Posterior vena cava (tissue), 2 donors: ENCODE measurements around the gene TCERG1L. TPM values are rescaled to one million over a fixed set of nuclear protein-coding genes. Genes with fewer than 3 reads are reported as not detected.

ENCODE experiments used
- DNase-seq: peaks from one replicate; pipeline ENCODE4 v3.0.0-alpha.2; 2020; ENCODE audit warnings: low spot score
- intact Hi-C, 2 donors: fragments of 100-400 bp; cut with DNase I; formaldehyde crosslinking; loops; one replicate each; pipeline versions ENCODE4 v1.14.1 to v1.14.2; 2022 to 2023
- total RNA-seq, 2 donors: library from RNA; stranded (reverse); fragmentation: NEBNext Ultra II Directional; extraction: Animal tissue kit (Norgen Biotek cat#: 25700); gene quantifications; one replicate each; pipeline ENCODE4 v1.2.1, GENCODE V29; 2021
- donor health status: DM: yes; HTN: yes; CAD: no.
- donor health status: DM: yes; HTN: yes; CAD: no.

The TCERG1L gene
- total RNA-seq, 2 donors from 2014 or later: not detected

DNA sequence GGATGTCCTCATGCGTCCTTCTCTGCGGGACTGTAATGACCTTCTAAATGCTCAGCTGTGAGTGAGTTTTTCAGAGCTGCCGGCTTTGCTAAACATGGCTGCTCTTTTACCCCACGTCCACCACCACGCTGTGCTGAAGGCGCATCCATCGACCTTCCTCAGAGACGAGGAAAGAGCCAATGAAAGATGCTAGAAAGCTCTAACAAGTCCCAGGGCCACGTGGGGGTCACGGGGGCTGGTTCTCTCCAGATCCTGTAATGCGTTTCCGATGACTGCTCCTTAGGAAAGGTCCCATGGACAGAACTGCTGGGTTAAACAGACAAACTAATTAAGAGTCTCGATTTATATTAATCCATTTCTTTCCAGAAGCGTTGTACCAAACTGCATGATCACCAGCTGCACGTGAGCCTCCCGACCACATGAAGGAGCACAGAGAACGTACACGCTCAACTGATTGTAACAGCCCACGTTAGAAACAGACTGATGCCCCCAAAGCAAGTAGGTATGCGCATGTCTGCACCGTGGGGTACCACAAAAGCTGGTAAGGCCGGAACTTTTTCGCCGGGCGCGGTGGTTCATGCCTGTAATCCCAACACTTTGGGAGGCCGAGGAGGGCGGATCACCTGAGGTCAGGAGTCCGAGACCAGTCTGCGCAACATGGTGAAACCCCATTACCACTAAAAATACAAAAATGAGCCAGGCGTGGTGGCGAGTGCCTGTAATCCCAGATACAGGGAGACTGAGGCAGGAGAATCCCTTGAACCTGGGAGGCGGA lies 109.6 kb downstream of the TCERG1L start:
- intact Hi-C loops: no loop called here
- DNase-seq: peak; percentile 44

DNA sequence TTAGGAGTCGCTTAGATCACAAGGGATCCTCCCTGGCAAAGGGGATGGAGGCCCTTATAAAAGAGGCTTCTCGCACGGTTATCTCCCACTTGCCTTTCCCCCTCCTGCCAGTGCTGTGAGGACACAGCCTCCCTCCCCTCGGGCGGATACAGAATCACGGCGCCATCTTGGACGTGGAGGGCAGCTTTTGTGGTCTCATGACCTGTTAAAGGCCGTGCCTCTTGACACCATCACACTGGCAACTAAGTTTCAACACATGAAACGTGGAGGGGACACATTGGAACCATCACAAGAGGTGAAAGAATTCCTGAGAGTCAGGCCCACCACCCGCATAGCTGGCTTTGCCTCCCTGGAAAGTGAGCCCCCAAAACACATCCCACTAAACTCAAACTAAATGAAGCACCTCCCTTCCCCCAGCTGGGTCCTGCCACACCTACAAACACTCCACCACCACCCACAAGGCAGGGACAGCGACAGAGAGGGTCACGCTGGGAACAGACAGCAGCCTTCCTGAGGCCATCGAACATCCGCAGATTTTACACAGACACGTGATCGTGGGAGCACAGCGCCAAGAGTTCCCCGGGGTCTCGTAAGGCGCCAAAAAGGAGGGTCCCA lies 110.6 kb downstream of the TCERG1L start:
- intact Hi-C loops: no loop called here
- peak; percentile 51 for DNase-seq

DNA sequence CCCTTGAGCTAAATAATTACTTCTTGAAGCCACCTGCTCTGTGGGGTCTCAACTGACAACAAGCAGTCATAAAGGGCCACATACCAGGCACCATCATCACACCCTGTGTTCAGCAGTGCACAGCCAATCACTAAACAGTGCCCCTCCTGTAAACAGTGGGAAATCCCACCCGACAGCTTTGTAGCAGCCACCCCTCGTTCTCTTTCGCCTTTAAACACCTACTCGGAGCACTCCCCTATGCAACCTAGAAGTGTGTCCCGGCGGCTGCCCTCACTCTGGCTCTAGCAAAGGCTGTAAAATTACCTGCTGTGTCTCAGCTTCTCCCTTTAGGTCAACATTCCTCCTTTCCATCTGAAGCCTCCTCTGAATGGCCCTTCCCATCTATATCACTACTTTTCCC lies 111.9 kb downstream of the TCERG1L start:
- intact Hi-C loops: no loop called here
- DNase-seq: peak; percentile 9

DNA sequence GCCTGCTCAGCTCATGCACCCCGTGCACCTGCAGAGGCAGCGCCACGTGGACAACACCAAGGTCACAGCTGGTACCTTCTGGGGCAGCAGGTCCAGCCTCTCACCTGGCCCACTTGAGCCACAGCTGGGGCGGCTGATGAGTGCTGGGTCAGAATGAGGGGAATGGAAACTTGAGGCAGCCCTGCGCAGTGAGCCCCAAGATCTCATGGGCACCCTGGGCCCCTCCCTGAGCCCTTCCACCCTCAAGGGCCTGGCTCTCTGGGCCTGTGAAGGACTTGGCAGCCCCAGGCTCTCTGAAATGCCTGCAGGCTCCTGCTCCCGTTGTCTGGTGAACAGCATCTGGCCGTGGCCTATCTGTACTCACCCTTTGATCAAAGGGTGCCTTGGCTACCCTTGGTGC lies 112.7 kb downstream of the TCERG1L start:
- DNase-seq: peak; percentile 68
- intact Hi-C loops: no loop called here

DNA sequence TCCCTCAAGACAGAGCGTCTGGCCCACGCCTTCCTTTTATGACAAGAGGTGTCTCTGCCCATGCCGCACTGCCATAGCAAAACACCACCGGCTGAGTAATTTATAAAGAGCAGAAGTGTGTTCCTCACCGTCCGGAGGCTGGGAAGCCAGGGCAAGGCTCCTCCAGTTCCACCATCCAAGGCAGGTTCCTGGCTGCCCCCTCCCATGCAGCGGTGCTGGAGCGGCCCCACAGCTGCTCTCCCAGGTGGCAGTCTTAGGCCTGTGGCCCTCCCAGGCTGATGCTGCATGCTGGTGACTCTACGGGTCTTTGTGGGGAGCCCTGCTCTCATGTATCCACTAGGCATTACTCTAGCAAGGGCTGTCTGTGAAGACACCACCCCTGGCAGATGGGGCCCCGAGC lies 113.1 kb downstream of the TCERG1L start:
- intact Hi-C loops: no loop called here
- DNase-seq: peak; percentile 45

DNA sequence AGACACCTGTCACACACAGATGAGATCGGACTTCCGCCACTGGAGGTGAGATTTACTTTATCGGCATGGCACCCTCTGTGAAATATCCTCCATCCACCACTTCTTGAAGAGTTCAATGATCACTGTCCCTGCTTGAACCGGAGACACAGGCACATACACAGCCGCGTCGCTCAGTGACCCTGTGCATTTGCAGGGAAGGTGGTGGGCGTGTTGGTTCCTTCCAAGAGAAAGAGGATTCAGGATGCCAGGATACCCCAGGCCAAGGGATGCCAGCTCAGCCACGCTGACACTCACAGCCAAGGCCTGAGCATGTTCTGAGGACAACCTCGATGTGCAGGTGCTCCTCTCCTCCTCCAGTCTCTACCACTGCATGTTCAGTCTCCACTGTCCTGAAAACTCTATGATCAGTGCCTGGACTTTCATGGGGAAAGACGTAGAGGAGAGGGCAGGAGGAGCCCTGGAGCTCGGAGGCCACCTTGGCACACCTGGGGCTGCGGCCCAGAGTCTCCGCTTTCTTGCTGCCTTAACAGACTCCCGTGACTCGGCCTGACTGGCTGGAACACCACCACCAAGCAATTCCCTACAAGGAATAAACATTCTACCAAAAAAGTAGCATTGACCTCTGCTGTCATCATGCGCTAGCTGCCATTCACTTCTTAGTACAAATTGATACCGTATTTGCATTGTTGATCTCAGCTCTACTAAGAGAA lies 115.2 kb downstream of the TCERG1L start:
- intact Hi-C loops: no loop called here

DNA sequence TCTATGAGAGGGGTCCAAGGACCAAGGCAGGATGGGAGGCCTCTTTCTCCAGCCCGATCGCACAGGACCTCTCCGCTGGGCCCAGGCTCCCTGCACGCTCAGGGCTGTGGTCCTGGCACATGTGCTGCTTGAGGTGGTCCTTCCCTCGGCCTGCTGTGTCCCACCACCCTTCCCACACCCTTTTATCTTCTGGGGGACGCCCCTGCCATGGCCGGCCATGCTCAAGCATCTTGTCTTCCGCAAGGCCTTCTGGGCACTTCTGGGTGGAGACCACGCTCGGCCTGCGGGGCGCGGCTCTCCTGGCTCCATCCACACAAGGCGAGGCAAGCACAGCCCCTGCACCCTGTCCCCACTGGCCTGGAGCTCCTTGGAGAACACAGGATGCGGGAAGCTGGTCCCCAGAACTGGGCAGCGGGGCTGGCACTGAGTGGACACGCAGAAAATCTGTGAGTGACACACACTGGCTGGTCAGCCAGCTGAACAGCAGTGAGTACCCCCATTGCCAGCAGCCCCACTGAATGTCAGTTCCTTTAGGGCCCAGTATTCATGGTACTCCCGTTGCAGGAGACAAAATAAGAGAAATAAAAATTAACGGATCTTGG lies 115.9 kb downstream of the TCERG1L start:
- peak; percentile 67 for DNase-seq
- intact Hi-C loops: no loop called here

More for the DNA sequence above, 115.2 kb downstream of the TCERG1L start:
- no peak for DNase-seq

DNA sequence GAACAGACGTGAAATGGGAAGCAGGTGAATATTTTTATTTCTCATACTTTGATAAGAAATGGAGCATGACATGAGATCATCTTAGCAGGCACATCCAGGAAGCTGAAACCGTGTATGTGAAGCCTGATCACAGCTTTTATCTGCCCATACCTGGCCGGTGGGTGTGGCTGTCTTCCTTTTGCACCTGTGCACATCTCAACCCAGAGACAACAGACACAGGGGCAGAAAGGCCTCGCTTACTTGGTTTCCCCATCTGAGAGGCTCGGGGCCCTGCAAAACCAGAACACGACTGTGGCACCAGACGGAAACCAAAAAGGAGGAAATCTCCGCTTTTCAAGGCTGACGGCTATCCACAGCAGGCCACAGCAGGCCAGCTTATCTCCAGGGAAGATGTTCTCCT lies 116.4 kb downstream of the TCERG1L start:
- DNase-seq: no peak
- intact Hi-C loops: no loop called here

DNA sequence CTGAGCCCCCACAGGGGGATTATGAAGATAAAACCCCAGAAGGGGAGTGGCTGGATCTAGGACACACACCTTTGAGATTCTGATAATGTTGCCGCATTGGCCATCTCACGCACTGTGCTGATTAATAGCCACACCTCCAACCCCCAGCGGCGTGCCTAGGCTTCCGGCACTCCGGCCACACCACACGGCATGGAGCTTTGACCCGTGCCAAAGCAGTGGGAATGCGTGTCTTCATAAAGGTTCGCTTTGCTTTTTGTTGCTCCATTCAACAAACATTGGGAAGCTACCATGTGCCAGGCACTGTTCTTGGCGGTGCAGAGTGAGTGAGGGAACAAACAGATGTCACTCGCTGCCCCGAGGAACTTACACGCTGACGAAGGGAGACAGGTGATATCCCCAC lies 117.6 kb downstream of the TCERG1L start:
- peak; percentile 46 for DNase-seq
- intact Hi-C loops: no loop called here

DNA sequence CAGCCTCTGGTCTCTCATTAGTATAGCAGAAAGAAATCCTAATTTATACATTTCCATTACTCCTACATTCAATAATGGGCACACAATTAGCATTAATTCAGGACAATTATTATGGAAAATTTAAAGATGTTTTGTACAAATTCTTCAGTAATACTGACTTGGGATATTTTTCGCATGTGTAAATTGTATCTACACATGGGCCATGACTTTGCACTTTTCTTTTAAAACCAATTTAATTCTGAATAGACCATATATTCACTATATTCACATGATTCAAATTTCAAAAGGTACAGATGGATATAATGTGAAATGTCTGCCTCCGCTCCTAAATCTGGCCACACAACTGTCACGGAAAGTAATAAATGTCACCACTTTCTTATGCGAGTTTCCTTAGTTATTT lies 123.0 kb downstream of the TCERG1L start:
- DNase-seq: no peak

DNA sequence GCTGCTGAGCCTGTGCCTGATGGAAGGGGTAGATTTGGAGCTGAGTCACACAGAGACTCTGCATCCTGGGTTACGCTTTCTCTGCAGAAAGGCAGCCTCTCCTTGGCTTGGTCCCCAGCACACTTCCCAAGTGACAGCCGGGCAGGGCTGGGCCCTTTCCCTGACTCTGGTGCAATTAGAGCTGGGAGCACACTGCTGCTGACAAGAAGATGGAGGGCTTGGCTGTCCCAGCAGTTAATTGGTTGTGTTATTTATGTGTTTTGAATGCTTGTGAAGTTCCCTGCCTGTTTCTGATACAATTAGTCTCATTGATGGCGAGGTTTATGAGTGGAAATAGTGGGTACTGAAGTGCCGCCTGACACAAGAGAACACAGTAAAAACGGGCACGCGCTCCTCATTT lies 123.6 kb downstream of the TCERG1L start:
- DNase-seq: no peak

More for the DNA sequence above, 123.0 kb downstream of the TCERG1L start:
- intact Hi-C loops: no loop called here

DNA sequence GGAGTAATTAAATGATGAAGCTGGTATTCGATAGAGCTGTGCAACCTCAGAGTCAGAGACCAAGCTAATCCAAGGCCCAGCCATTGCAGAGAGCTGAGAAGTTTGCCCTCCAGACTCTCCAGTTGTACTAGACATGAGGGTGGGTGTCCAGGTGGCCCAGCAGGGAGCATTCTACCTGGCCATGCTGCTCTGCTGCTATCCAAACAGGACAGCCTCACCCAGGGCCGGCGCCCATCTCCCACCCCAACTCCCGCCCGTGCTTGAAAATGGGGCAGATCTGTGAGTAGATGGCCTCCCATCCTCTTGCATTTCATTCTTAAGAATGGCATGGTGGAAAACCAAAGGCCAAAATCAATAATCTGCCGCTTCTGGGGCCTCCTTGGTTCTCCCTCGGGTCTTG lies 124.2 kb downstream of the TCERG1L start:
- intact Hi-C loops: no loop called here
- peak; percentile 66 for DNase-seq

More for the DNA sequence above, 123.6 kb downstream of the TCERG1L start:
- intact Hi-C loops: no loop called here

DNA sequence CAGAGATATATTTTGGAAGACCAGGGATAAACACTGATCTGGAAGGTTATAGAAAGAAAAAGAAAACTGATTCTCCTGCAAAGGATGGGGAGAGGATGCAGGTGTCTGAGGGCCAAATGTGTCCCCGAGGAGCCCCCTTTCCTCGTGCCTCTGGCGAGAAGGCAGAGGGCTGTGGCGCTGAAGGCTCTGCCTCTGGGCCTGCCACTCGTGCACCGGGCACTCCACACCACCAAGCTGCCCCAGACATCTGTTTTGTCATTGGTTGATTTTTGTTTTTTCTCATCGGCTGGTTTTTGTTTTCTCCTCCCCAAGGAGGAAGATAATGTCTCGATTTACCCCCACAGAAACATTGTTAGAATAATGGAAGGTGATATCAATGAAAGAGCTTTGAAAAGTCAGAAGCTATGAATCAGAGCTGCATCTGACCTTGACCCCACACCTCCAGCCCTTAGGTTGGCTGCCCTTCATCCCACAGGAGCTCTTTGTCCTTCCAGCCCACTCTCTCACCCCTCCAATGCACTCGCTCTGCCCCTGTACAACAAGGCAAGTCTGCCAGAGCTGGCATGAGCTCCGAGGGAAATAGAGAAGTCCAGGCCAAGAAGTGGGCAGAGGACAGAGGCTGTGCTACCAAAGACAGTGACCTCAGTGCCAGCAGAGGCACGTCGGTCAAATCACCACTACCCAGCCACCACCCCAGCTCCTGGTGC lies 124.8 kb downstream of the TCERG1L start:
- intact Hi-C loops: no loop called here
- peak; percentile 62 for DNase-seq

DNA sequence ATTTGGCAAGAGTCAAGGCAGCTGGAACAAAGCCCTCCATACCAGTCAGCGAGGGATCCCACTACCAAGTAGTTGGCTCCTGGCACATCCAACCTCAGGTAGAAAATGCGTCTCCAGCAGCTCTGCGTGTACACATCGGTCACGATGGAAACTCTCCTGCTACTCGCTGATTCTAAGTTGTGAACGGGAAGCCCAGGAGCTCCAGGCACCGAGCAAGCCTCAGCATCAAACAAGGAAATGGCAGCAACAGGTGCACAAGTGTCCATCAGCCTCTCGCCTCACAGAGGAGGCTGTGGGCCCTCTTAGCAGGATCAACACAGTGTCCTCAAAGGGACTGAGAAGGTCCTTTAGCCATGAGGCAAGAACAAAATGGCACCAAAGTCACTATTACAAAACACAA lies 127.0 kb downstream of the TCERG1L start:
- peak; percentile 60 for DNase-seq
- intact Hi-C loops: no loop called here

DNA sequence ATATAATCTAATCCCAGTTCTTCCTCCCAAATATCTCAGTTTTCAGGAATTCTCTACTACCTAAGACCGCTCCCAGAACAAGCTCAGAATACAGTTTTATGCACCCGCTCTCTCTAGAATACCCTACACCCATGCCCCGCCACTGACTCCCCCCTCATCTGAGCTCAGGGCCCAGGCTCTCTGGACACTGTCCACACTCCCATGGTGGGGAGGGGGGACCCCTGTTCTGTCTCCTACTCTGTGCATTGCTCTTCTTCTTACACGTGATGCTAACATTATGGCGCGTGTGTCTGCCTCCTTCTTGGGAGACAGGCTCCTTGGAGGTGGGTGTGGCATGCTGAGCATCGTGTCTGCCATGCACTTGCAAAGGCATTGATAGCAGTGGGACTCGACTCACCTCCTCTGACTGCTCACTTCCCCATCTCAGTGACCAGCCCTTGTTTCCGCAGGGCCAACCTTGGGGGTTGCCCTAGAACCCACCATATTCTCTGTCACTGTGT lies 127.9 kb downstream of the TCERG1L start:
- peak; percentile 22 for DNase-seq
- intact Hi-C loops: no loop called here

DNA sequence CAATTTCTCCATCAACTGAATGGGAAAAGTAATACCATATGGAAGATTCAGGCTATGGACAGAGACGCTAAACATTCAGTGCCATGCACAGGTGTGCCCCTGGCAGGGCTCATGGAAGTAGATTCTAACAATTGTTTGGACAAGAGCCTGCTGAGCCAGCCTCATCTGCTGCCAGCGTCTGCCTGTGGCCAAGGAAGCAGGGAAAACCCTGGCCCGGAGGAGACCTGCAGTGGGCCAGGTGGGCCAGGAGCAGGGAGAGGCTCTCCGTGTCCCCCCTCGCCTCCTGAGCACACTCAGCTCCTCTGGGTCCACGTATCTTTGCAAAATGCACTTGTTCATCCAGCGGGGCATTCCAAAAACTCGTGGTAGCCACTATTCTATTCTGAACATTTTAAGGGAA lies 130.1 kb downstream of the TCERG1L start:
- peak; percentile 48 for DNase-seq
- intact Hi-C loops: no loop called here

DNA sequence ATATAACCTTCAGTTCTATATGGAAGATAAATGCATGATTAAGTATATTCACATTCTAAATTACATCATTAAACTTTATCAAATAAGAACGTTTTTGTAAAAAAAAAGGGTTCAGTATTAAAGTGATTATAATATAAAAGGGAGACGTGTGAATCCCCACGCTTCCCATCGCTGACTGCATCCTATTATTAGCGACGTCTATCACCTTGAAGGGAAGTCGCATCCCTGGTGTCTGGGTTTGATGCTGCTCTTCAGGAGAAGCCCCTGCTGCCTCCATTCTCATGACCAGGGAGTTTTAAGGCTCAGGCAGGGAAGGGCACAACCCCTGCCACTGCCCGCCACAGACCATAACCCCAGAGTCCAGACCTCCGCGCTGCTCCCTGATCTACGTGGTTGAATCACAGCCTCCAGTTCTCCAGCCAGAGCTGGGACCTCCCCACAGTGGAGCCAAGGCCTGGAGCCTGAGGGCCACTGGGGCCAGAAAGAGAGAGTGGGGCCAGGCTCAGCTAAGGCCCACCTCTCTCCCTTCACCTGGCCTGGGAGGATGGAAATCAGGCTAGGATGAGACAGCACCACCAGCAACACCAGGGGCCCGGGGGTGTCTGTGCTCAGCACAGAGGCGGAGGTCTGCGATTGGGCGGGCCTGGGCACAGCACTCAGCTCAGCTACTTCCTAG lies 130.6 kb downstream of the TCERG1L start:
- no peak for DNase-seq
- intact Hi-C loops: no loop called here

DNA sequence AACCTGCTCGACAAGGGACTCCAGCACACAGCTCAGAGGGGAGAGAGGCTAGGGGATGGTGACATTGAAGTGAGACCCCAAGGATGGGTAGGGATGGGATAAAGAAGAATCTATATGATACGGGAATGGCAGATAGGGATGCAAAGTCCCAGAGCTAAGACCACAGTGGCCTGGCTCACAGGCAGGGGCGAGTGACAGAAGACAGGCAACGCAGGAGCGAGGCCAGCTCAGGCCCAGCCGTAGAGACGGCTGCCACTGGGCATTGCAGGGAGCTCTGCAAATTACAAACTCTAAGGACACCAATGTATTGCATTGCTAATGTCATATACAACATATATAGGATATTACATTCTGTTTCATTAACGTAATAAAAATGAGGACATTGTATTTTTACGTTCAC lies 131.4 kb downstream of the TCERG1L start:
- intact Hi-C loops: no loop called here
- no peak for DNase-seq

DNA sequence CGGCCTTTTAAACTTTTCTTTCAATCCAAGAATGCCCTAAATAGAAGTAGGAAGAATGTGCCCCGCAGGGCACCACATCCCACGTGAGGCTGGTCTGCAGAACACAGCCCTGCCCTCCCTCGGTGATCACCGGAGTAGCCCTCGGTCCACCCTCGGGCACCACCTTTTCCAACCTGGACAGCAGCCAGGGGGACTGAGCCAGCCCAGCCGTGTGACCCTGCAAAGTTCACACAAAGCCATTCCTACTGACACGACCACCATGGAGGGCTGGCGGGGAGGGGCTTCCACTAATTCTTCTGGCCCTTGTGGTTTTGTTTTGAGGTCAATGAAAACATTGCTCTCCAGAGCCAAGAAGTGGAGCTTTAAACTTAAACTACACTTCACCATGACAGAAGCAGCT lies 132.2 kb downstream of the TCERG1L start:
- DNase-seq: peak; percentile 64
- intact Hi-C loops: no loop called here
